ENCODE results near the gene GBX1. TPM values are rescaled to one million over a fixed set of nuclear protein-coding genes. Genes with fewer than 3 reads are reported as not detected.

Gene GBX1
- total and polyA plus RNA-seq, 2 donors (not counting 1 experiment from before 2014, with no cell fraction given): not detected

DNA sequence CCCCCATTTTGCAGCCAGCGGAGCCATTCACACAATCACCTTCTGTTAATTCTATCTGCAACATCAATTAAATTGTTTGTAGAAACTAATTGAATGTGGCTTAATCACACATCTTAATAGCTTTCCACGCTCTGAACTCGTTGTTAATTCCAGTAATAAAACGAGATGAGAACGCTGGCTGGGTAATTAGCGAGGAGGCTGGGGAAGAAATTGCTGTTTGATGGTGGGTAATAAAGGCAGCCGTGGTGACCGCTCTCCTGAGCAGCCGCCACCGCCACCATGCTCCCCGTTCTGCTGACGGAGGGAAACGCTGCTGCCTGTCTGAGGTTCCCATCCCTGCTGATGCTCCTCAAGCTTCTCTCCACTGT, 36.3 kb downstream of the GBX1 start:
- H3K36me3 ChIP-seq (ENCODE audit: control insufficient read depth, insufficient read depth, low read length): peaks cover 22% of the 10 kb centered on the region
- no peak for TF ChIP-seq EZH2 (IDR thresholded peaks at IDR 0.05; ENCODE audit: low read length, missing control alignments)
- TF ChIP-seq, protein P1, sequence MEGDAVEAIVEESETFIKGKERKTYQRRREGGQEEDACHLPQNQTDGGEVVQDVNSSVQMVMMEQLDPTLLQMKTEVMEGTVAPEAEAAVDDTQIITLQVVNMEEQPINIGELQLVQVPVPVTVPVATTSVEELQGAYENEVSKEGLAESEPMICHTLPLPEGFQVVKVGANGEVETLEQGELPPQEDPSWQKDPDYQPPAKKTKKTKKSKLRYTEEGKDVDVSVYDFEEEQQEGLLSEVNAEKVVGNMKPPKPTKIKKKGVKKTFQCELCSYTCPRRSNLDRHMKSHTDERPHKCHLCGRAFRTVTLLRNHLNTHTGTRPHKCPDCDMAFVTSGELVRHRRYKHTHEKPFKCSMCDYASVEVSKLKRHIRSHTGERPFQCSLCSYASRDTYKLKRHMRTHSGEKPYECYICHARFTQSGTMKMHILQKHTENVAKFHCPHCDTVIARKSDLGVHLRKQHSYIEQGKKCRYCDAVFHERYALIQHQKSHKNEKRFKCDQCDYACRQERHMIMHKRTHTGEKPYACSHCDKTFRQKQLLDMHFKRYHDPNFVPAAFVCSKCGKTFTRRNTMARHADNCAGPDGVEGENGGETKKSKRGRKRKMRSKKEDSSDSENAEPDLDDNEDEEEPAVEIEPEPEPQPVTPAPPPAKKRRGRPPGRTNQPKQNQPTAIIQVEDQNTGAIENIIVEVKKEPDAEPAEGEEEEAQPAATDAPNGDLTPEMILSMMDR (conservative IDR thresholded peaks at IDR 0.05 in 1 of 2, IDR thresholded peaks at IDR 0.05 in 1 of 2; ENCODE audit: low read depth in 1 of 2, low read length in 2 of 2): no peak

DNA sequence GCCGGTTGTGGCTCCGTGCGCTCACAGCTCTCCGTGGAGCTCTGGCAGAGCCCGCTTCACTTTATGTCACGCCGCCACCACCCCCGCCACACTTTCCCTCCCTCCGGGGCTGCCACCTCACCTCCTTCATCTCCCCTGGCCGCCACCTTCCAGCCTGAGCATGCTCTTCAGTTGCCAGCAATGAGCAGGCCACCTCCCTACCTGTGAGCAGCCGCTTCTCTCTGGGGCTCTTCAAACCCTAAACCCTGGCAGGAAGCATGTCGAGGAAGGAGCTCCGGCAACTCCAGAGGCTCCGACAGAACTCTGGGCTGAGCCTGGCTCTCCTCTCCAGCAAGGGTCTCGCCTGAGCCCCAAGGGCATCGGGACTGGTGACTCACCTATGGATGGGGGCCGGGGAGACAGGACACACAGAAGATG, 36.7 kb downstream of the GBX1 start:
- H3K27ac ChIP-seq (ENCODE audit: insufficient read depth, low read length): no peak overlapping the region
- H3K4me3 ChIP-seq (replicated peaks in 1 of 4; ENCODE audit: control extremely low read depth in 1 of 4, insufficient read depth in 1 of 4, low read depth in 3 of 4, low read length in 4 of 4): no peak overlapping the region
- no peaks in the 10 kb centered on the region for H3K27me3 ChIP-seq (ENCODE audit: control insufficient read depth, insufficient read depth, low read length)
- H3K9me3 ChIP-seq (ENCODE audit: control insufficient read depth, insufficient read depth, low read depth, low read length): no peaks in the 10 kb centered on the region
- no peak overlapping the region for H3K4me2 ChIP-seq (ENCODE audit: extremely low read depth, insufficient read depth, low read length)
- no peaks in the 10 kb centered on the region for H4K20me1 ChIP-seq (ENCODE audit: control insufficient read depth, extremely low read depth, insufficient read depth, low read length)
- H3K79me2 ChIP-seq (ENCODE audit: control insufficient read depth, insufficient read depth, low read length): no peaks in the 10 kb centered on the region
- H3K36me3 ChIP-seq (ENCODE audit: control insufficient read depth, insufficient read depth, low read length): peaks cover 19% of the 10 kb centered on the region
- no peak overlapping the region for H2AFZ ChIP-seq (ENCODE audit: low read length)
- TF ChIP-seq, protein P1 (conservative IDR thresholded peaks at IDR 0.05 in 1 of 2, IDR thresholded peaks at IDR 0.05 in 1 of 2; ENCODE audit: low read depth in 1 of 2, low read length in 2 of 2): no peak
- no peak for TF ChIP-seq EZH2 (IDR thresholded peaks at IDR 0.05; ENCODE audit: low read length, missing control alignments)
- H3K4me1 ChIP-seq (ENCODE audit: control insufficient read depth, extremely low read depth, insufficient read depth, low read length): peaks cover under 1% of the 10 kb centered on the region
- DNase-seq (ENCODE audit: low read depth in 2 of 2): no peak
- H3K9ac ChIP-seq (ENCODE audit: insufficient read depth, low read length): no peak overlapping the region

More for the DNA sequence above, 36.3 kb downstream of the GBX1 start:
- Histone ChIP-seq H3K4me2 (ENCODE audit: extremely low read depth, insufficient read depth, low read length) (no peak overlapping the region), H3K27me3 (ENCODE audit: control insufficient read depth, insufficient read depth, low read length) (no peaks in the 10 kb centered on the region), H3K79me2 (ENCODE audit: control insufficient read depth, insufficient read depth, low read length) (no peaks in the 10 kb centered on the region), H3K4me3 (replicated peaks in 1 of 4; ENCODE audit: control extremely low read depth in 1 of 4, insufficient read depth in 1 of 4, low read depth in 3 of 4, low read length in 4 of 4) (no peak overlapping the region), H3K4me1 (ENCODE audit: control insufficient read depth, extremely low read depth, insufficient read depth, low read length) (no peaks in the 10 kb centered on the region), H2AFZ (ENCODE audit: low read length) (no peak overlapping the region), H3K27ac (ENCODE audit: insufficient read depth, low read length) (no peak overlapping the region), H3K9ac (ENCODE audit: insufficient read depth, low read length) (no peak overlapping the region), H4K20me1 (ENCODE audit: control insufficient read depth, extremely low read depth, insufficient read depth, low read length) (no peaks in the 10 kb centered on the region), H3K9me3 (ENCODE audit: control insufficient read depth, insufficient read depth, low read depth, low read length) (no peaks in the 10 kb centered on the region)
- DNase-seq (ENCODE audit: low read depth in 2 of 2): no peak

DNA sequence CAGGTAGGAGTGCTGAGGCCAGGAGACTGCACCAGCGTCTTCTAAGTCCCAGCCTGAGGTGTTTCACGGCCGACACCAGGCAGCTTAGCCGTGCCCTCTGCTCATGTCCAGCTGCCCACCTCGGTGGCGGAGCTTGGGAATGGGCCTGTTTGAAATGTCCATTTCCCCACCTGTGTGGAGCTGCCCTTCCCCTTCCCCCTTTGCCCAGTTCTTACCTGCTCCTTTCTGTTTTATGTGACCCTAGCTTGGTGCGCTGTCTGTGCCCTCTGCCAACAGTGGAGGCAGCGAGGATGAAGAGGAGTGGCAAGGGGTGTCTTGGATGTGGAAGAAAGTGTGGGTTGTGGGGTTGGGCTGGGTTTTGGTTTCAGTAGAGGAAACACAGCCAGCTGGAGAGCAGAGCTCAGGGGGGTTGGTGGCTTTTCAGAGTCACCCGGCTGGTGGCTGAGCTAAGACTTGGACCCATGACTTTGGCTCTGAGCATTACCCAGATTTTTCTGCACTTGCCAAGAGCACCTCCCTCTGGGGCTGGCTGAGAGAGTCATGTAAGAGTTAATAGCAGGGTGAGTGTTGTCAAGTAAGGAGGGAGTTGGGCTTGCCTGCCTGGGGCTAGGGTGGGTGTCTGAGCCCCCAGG, 37.4 kb downstream of the GBX1 start:
- Histone ChIP-seq H3K36me3 (ENCODE audit: control insufficient read depth, insufficient read depth, low read length) (peaks cover 18% of the 10 kb centered on the region), H3K9me3 (ENCODE audit: control insufficient read depth, insufficient read depth, low read depth, low read length) (no peaks in the 10 kb centered on the region), H2AFZ (ENCODE audit: low read length) (no peak overlapping the region), H3K27me3 (ENCODE audit: control insufficient read depth, insufficient read depth, low read length) (no peaks in the 10 kb centered on the region), H3K4me1 (ENCODE audit: control insufficient read depth, extremely low read depth, insufficient read depth, low read length) (peaks cover 5% of the 10 kb centered on the region), H3K9ac (ENCODE audit: insufficient read depth, low read length) (no peak overlapping the region), H4K20me1 (ENCODE audit: control insufficient read depth, extremely low read depth, insufficient read depth, low read length) (no peaks in the 10 kb centered on the region), H3K79me2 (ENCODE audit: control insufficient read depth, insufficient read depth, low read length) (no peaks in the 10 kb centered on the region), H3K4me3 (replicated peaks in 1 of 4; ENCODE audit: control extremely low read depth in 1 of 4, insufficient read depth in 1 of 4, low read depth in 3 of 4, low read length in 4 of 4) (no peak overlapping the region), H3K27ac (ENCODE audit: insufficient read depth, low read length) (no peak overlapping the region), H3K4me2 (ENCODE audit: extremely low read depth, insufficient read depth, low read length) (no peak overlapping the region)
- no peak for DNase-seq (ENCODE audit: low read depth in 2 of 2)
- TF ChIP-seq, protein P1 (conservative IDR thresholded peaks at IDR 0.05 in 1 of 2, IDR thresholded peaks at IDR 0.05 in 1 of 2; ENCODE audit: low read depth in 1 of 2, low read length in 2 of 2): no peak
- no peak for TF ChIP-seq EZH2 (IDR thresholded peaks at IDR 0.05; ENCODE audit: low read length, missing control alignments)

All from fibroblast of lung (primary cell).